ENCODE measurements around the gene RFPL1. TPM values are rescaled to one million over a fixed set of nuclear protein-coding genes. Genes with fewer than 3 reads are reported as not detected.

Gene RFPL1
- total RNA-seq, 1 donor from 2014 or later: 0.22 TPM

DNA sequence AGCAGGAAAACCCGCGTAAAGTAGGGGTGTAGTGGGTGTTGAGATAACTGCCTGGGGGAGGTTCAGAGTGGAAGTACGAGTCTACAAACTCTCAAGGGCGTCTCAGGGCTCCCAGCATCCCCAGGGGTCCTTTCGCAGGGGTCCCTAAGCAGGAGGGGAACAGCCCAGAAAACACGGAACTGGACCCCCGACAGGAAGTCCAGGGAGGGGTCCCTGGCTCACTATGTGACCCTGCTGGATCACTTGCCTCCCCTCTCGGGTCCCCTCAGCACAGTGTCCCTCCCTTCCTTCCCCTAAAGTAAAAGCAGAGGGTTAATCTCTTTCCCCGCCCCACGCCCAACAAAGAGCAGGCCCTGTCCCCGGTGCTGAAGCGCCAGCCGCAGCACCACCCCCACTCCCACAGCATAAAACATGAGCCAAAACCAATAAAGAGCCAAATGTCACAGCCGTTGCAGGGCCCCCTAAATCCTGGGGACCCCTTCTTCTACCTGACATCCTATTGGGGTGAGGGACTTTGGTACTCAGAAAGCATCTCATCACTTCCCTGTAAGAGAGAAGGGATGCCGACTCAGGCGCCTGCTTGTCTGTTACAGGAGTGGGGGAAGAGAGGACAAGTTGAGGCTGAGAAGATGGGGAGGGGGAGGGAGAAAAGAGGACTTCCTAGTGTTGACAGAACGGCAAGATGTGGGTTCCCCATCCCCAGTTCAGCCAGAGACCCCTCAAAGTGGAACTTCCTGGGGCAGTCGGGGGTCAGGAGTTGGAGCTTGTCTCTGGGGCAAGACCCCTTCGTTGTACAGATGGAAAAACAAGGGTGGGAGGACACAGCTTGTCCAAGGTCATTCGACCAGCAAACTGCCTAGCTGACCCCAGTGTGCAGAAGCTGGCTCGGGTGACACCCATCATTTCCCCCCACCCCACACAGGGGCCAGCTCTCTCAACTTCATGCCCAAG lies 40.2 kb downstream of the RFPL1 start:
- peaks cover 3% of the 10 kb centered on the region for H3K9me3 Mint-ChIP-seq (ENCODE audit: low read depth)
- TF ChIP-seq, protein P1, sequence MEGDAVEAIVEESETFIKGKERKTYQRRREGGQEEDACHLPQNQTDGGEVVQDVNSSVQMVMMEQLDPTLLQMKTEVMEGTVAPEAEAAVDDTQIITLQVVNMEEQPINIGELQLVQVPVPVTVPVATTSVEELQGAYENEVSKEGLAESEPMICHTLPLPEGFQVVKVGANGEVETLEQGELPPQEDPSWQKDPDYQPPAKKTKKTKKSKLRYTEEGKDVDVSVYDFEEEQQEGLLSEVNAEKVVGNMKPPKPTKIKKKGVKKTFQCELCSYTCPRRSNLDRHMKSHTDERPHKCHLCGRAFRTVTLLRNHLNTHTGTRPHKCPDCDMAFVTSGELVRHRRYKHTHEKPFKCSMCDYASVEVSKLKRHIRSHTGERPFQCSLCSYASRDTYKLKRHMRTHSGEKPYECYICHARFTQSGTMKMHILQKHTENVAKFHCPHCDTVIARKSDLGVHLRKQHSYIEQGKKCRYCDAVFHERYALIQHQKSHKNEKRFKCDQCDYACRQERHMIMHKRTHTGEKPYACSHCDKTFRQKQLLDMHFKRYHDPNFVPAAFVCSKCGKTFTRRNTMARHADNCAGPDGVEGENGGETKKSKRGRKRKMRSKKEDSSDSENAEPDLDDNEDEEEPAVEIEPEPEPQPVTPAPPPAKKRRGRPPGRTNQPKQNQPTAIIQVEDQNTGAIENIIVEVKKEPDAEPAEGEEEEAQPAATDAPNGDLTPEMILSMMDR (IDR thresholded peaks at IDR 0.05; ENCODE audit: unreplicated experiment): no peak
- H3K4me1 Mint-ChIP-seq (ENCODE audit: low read depth): peaks cover 13% of the 10 kb centered on the region
- DNase-seq (ENCODE audit: low spot score, unreplicated experiment): no peak
- H3K27ac Mint-ChIP-seq: no peak overlapping the region
- H3K27me3 Mint-ChIP-seq: peaks cover 74% of the 10 kb centered on the region
- no peak overlapping the region for H3K4me3 Mint-ChIP-seq (ENCODE audit: low read depth)
- H3K36me3 Mint-ChIP-seq (ENCODE audit: insufficient read depth): peaks cover 2% of the 10 kb centered on the region

DNA sequence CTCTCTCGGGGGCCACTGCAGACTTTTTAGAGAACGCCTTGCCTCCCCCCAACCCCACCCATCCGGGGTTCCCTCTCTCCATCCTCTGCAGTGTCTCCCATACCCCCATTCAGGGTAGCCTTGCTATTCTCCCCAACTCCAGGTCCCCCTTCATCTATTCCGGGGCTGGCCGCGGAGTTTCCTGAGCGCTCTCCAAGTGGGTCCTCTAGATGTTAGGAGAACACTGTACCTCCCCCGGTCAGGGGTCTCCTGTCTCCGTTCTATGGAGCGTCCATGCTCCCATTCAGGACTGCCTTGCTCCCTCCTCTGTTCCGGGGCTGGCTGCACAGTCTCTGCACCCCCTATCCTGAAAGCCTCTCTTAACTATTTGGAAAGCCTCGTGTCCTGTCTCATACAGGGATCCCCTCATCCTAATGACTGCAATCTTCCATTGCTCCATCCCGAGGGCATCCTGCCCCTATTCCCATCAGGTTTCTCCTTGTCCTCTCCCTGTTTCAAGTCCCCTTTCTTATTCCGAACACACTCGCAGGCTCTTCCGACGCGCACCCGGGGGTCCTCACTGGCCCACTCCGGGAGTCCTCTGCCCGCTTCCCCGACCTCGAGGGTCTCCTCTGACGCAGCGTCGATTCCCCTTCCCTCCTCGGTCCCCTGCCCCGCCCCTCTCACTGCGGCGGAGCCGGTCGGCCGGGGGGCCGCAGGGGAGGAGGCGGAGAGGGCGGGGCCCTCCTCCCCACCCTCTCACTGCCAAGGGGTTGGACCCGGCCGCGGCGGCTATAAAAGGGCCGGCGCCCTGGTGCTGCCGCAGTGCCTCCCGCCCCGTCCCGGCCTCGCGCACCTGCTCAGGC lies 41.3 kb downstream of the RFPL1 start, which contains the start of gene NEFH:
TSS of gene NEFH (plus strand) at position 802 of the 845 bp plus-strand sequence. CDS start 45 bp downstream, outside the sequence.
- H3K9me3 Mint-ChIP-seq (ENCODE audit: low read depth): peaks cover 3% of the 10 kb centered on the region
- peak within 1 kb of the TSS; percentile 34 for H3K4me3 Mint-ChIP-seq (ENCODE audit: low read depth)
- peaks cover 2% of the 10 kb centered on the region for H3K36me3 Mint-ChIP-seq (ENCODE audit: insufficient read depth)
- peaks cover 13% of the 10 kb centered on the region for H3K4me1 Mint-ChIP-seq (ENCODE audit: low read depth)
- no peak for DNase-seq (ENCODE audit: low spot score, unreplicated experiment)
- TF ChIP-seq, protein P1 (IDR thresholded peaks at IDR 0.05; ENCODE audit: unreplicated experiment): no peak
- H3K27ac Mint-ChIP-seq: no peak within 1 kb of the TSS
- peaks cover 67% of the 10 kb centered on the region for H3K27me3 Mint-ChIP-seq

DNA sequence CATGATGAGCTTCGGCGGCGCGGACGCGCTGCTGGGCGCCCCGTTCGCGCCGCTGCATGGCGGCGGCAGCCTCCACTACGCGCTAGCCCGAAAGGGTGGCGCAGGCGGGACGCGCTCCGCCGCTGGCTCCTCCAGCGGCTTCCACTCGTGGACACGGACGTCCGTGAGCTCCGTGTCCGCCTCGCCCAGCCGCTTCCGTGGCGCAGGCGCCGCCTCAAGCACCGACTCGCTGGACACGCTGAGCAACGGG lies 41.8 kb downstream of the RFPL1 start:
- DNase-seq (ENCODE audit: low spot score, unreplicated experiment): no peak
- H3K36me3 Mint-ChIP-seq (ENCODE audit: insufficient read depth): peaks cover 2% of the 10 kb centered on the region
- TF ChIP-seq, protein P1 (IDR thresholded peaks at IDR 0.05; ENCODE audit: unreplicated experiment): no peak
- H3K9me3 Mint-ChIP-seq (ENCODE audit: low read depth): peaks cover 3% of the 10 kb centered on the region
- no peak overlapping the region for H3K4me3 Mint-ChIP-seq (ENCODE audit: low read depth)
- peaks cover 13% of the 10 kb centered on the region for H3K4me1 Mint-ChIP-seq (ENCODE audit: low read depth)
- no peak overlapping the region for H3K27ac Mint-ChIP-seq
- H3K27me3 Mint-ChIP-seq: peaks cover 66% of the 10 kb centered on the region

DNA sequence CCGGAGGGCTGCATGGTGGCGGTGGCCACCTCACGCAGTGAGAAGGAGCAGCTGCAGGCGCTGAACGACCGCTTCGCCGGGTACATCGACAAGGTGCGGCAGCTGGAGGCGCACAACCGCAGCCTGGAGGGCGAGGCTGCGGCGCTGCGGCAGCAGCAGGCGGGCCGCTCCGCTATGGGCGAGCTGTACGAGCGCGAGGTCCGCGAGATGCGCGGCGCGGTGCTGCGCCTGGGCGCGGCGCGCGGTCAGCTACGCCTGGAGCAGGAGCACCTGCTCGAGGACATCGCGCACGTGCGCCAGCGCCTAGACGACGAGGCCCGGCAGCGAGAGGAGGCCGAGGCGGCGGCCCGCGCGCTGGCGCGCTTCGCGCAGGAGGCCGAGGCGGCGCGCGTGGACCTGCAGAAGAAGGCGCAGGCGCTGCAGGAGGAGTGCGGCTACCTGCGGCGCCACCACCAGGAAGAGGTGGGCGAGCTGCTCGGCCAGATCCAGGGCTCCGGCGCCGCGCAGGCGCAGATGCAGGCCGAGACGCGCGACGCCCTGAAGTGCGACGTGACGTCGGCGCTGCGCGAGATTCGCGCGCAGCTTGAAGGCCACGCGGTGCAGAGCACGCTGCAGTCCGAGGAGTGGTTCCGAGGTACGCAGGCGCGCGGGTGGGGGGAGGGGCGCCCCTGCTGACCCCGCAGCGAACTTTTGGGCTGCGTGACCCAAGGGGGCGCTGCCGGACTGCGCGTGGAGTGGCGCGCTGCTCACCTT lies 42.3 kb downstream of the RFPL1 start:
- Mint-ChIP-seq H3K4me1 (ENCODE audit: low read depth) (peaks cover 13% of the 10 kb centered on the region), H3K36me3 (ENCODE audit: insufficient read depth) (peaks cover 2% of the 10 kb centered on the region), H3K9me3 (ENCODE audit: low read depth) (peaks cover 3% of the 10 kb centered on the region), H3K4me3 (ENCODE audit: low read depth) (peak overlapping the region; percentile 61), H3K27ac (no peak overlapping the region), H3K27me3 (peaks cover 60% of the 10 kb centered on the region)
- TF ChIP-seq, protein P1 (IDR thresholded peaks at IDR 0.05; ENCODE audit: unreplicated experiment): peak; percentile 37
- no peak for DNase-seq (ENCODE audit: low spot score, unreplicated experiment)

All from progenitor cell of endocrine pancreas (in vitro differentiated cells).